GM18498 (cell line): ENCODE data around the gene ATP9A.

Experiments
- ATAC-seq: cut with Tn5 transposase; IDR thresholded peaks from one replicate; pipeline ENCODE4 v1.9.1; 2021; ENCODE audit warnings: mild to moderate bottlenecking, moderate library complexity; ENCODE audit not compliant: unreplicated experiment

ATP9A gene

GRCh38 chr20:51563174-51563485 is 205.1 kb downstream of the ATP9A start:
- no peak for ATAC-seq

- ATAC-seq, result no peak
Measured at GRCh38 chr20:51562332-51563173, 205.6 kb downstream of the ATP9A start.

- no peak for ATAC-seq
Measured at GRCh38 chr20:51562027-51562331, 206.2 kb downstream of the ATP9A start.

GRCh38 chr20:51560550-51561307 is 207.5 kb downstream of the ATP9A start:
- no peak for ATAC-seq

- ATAC-seq, result no peak
Measured at GRCh38 chr20:51560042-51560441, 208.1 kb downstream of the ATP9A start.

- ATAC-seq, result no peak
Measured at GRCh38 chr20:51554538-51555165, 213.5 kb downstream of the ATP9A start.

GRCh38 chr20:51553897-51554486 is 214.2 kb downstream of the ATP9A start:
- ATAC-seq, result no peak

- ATAC-seq, result no peak
Measured at GRCh38 chr20:51551186-51551585, 217.0 kb downstream of the ATP9A start.

- ATAC-seq, result no peak
Measured at GRCh38 chr20:51549474-51549873, 218.7 kb downstream of the ATP9A start.

GRCh38 chr20:51547951-51548350 is 220.2 kb downstream of the ATP9A start:
- no peak for ATAC-seq
